Measurements from ENCODE around the gene SORL1. TPM values are rescaled to one million over a fixed set of nuclear protein-coding genes. Genes with fewer than 3 reads are reported as not detected.

SORL1 gene
- polyA plus RNA-seq, 12 donors, result 1.6 to 17.6 (median 2.6) TPM; not detected in 1

GRCh38 chr11:121654843-121655536 is 202.9 kb downstream of the SORL1 start:
- DNase-seq, result no peak

GRCh38 chr11:121655537-121656327 is 203.6 kb downstream of the SORL1 start:
- DNase-seq, result peak; percentile 95

GRCh38 chr11:121656328-121657090 is 204.4 kb downstream of the SORL1 start:
- no peak for DNase-seq

GRCh38 chr11:121657146-121657545 is 205.0 kb downstream of the SORL1 start:
- DNase-seq, result no peak

- DNase-seq, result no peak
These were observed 207.7 kb downstream of the SORL1 start for GRCh38 chr11:121659811-121660210.

GRCh38 chr11:121661880-121662486 is 209.9 kb downstream of the SORL1 start:
- DNase-seq, result no peak

GRCh38 chr11:121664144-121664543 is 212.0 kb downstream of the SORL1 start:
- no peak for DNase-seq

- no peak for DNase-seq
These were observed 213.2 kb downstream of the SORL1 start for GRCh38 chr11:121665206-121665838.

- DNase-seq, result no peak
These were observed 215.7 kb downstream of the SORL1 start for GRCh38 chr11:121667836-121668235.

GRCh38 chr11:121669422-121669821 is 217.3 kb downstream of the SORL1 start:
- DNase-seq, result no peak

- DNase-seq, result no peak
These were observed 218.2 kb downstream of the SORL1 start for GRCh38 chr11:121670266-121670665.

- DNase-seq, result peak; percentile 27
These were observed 218.7 kb downstream of the SORL1 start for GRCh38 chr11:121670805-121671282.

- peak; percentile 91 for DNase-seq
These were observed 219.4 kb downstream of the SORL1 start for GRCh38 chr11:121671283-121672168.

GRCh38 chr11:121672630-121673487 is 220.7 kb downstream of the SORL1 start:
- peak; percentile 33 for DNase-seq

- DNase-seq, result no peak
These were observed 229.6 kb downstream of the SORL1 start for GRCh38 chr11:121681550-121682268.
